H1 (cell line): ENCODE results near the gene CELF5.

ENCODE experiments used
- PHF8 ChIP-seq: fragments of 200-600 bp; sonication (generic); conservative IDR thresholded peaks from 2 replicates; pipeline ENCODE4 v1.7.1; 2012; ENCODE audit warnings: low read depth, mild to moderate bottlenecking, inconsistent platforms, low read length, moderate library complexity
- TF ChIP-seq, protein P1 (sequence below), 3 experiments: IDR thresholded peaks; 1 replicate in 2 of 3; 2 replicates in 1 of 3; pipeline versions ENCODE4 v1.5.1 to v1.6.1; 2011; ENCODE audit warnings: low read length in 3 of 3, mild to moderate bottlenecking in 3 of 3, inconsistent platforms in 2 of 3, low read depth in 1 of 3, moderate library complexity in 1 of 3; ENCODE audit not compliant: insufficient read depth in 1 of 3; ENCODE audit errors: control extremely low read depth in 1 of 3

DNA sequence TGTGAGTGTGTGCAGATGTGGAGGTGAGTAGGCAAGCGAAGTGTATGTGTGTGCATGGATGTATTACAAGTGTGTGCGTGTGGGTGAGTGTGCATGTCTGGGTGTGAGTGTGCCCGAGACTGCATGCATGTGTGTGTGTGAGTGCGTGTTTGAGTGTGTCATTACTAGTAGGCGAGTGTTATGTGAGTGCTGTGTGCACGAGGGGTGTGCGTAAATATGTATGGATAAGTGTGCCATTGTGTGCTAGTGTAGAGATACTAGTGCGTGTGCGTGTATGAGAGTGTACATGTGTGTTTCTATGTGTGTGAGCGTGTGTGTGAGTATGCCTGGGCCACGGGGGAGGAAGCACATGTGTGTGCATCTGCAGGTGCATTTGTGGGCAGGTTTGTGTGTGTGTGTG, 53.8 kb downstream of the CELF5 start:
- TF ChIP-seq, protein P1, sequence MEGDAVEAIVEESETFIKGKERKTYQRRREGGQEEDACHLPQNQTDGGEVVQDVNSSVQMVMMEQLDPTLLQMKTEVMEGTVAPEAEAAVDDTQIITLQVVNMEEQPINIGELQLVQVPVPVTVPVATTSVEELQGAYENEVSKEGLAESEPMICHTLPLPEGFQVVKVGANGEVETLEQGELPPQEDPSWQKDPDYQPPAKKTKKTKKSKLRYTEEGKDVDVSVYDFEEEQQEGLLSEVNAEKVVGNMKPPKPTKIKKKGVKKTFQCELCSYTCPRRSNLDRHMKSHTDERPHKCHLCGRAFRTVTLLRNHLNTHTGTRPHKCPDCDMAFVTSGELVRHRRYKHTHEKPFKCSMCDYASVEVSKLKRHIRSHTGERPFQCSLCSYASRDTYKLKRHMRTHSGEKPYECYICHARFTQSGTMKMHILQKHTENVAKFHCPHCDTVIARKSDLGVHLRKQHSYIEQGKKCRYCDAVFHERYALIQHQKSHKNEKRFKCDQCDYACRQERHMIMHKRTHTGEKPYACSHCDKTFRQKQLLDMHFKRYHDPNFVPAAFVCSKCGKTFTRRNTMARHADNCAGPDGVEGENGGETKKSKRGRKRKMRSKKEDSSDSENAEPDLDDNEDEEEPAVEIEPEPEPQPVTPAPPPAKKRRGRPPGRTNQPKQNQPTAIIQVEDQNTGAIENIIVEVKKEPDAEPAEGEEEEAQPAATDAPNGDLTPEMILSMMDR (IDR thresholded peaks at IDR 0.05; ENCODE audit: control extremely low read depth in 1 of 3, insufficient read depth in 1 of 3, low read depth in 1 of 3, low read length in 3 of 3), result no peak
- no peak for TF ChIP-seq PHF8
